BJ (cell line): ENCODE results near the gene NGEF. TPM values are rescaled to one million over a fixed set of nuclear protein-coding genes. Genes with fewer than 3 reads are reported as not detected.

Experiments used
- CTCF ChIA-PET: fragments of 350-600 bp; formaldehyde crosslinking; extraction: SDS; loops from one replicate; lab custom pipeline; 2021; ENCODE audit warnings: antibody characterized with exemption, inconsistent platforms; lab: Yijun Ruan, JAX
- POLR2A ChIA-PET: fragments of 300-600 bp; sonication (Branson Sonifier 250); formaldehyde crosslinking; extraction: SDS; loops from one replicate; lab custom pipeline; 2021; ENCODE audit warnings: antibody characterized with exemption; lab: Charles Lee
- DNase-seq: peaks from one replicate; pipeline ENCODE4 v3.0.0-alpha.2; 2011; ENCODE audit warnings: low read depth
- H3K27me3 ChIP-seq: 2 replicates; pipeline ENCODE4 v1.6.0; 2011; ENCODE audit warnings: low read length; ENCODE audit not compliant: control insufficient read depth, insufficient read depth
- H3K36me3 ChIP-seq: 2 replicates; pipeline ENCODE4 v1.5.1; 2011; ENCODE audit warnings: low read length; ENCODE audit not compliant: control insufficient read depth, insufficient read depth
- H3K4me3 ChIP-seq: 2 replicates; pipeline ENCODE4 v1.5.1; 2011; ENCODE audit warnings: low read depth, mild to moderate bottlenecking, control low read depth, low read length
- CTCF ChIP-seq: IDR thresholded peaks from 2 replicates; pipeline ENCODE4 v1.5.1; 2011; ENCODE audit warnings: low read depth, mild to moderate bottlenecking, control low read depth, inconsistent platforms, low read length, moderate library complexity; ENCODE audit not compliant: insufficient read depth
- polyA plus RNA-seq: library from polyadenylated mRNA; depleted of rRNA; stranded (reverse); fragments of >200 nt; gene quantifications from 2 replicates; pipeline ENCODE4 v1.2.3, GENCODE V29; 2011

Gene NGEF
- polyA plus RNA-seq, 1 experiment, result 0.23 TPM

DNA sequence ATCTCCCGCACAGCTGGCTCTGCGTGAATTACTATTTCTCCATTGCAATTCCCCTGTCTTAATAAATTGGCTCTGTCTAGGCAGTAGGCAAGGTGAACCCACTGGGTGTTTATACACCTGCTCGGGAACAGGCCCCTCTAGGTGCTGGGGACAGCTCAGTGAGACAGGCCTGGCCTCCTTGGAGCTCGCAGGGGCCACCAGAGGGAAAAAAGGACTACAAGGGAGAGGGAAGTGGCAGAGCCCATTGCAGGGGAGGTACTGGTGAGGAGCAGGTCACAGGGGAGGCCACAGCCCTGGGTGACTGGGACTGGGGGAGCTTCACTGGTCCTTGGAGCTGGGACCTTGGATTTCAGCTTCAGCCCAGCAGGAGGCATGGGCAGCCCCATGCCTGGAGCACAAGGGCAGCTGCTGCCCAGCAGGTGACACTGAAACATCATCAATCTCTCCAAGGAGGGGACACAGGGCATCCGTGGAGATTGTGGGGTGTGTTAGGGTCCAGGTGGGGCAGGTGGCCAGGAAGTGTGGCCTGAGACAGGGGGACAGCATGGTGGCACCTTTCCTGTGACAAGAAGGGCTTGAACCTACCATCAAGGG is 31.2 kb downstream of the NGEF start:
- H3K4me3 ChIP-seq, result no peak overlapping the region
- no peak for TF ChIP-seq CTCF
- CTCF ChIA-PET, result interaction anchor here (1.1 to 1.4 kb wide), 3 partner anchors 8 to 73 kb away, joined by 3 to 4 read pairs (median 3); no protein-coding TSS in a partner anchor
- no peaks in the 10 kb centered on the region for H3K36me3 ChIP-seq
- POLR2A ChIA-PET, result no interaction called here
- DNase-seq, result no peak
- H3K27me3 ChIP-seq, result peaks cover 1% of the 10 kb centered on the region; the same call in 1 of the 2 replicates

- peaks cover 2% of the 10 kb centered on the region; the same call in 1 of the 2 replicates for H3K27me3 ChIP-seq
- no peak for TF ChIP-seq CTCF
- H3K36me3 ChIP-seq, result no peaks in the 10 kb centered on the region
- no peak for DNase-seq
- H3K4me3 ChIP-seq, result no peak overlapping the region
- ChIA-PET CTCF (interaction anchor here (1.1 to 1.4 kb wide), 3 partner anchors 9 to 73 kb away, joined by 3 to 4 read pairs (median 3); no protein-coding TSS in a partner anchor), POLR2A (no interaction called here)
Measured at GRCh38 chr2:232981356-232981755, 31.7 kb downstream of the NGEF start.

DNA sequence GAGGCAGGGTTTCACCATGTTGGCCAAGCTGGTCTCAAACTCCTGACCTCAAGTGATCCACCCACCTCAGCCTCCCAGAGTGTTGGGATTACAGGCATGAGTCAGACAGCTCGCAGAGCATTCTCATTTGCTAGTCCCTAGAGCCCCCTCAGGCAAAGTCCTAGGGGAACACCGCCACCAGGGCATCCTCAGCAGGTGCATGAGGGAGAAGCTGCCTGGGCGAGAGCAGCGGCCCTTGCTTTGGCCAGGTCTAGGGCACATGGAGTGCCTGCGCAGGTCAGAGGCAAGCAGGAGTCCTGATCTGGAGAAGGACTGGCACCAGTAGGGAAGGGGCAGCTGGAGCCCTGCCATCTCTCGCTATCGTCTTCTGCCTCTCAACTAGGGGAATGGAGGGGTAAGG is 32.4 kb downstream of the NGEF start:
- POLR2A ChIA-PET, result no interaction called here
- no peaks in the 10 kb centered on the region for H3K36me3 ChIP-seq
- no peak for DNase-seq
- H3K27me3 ChIP-seq, result peaks cover 3% of the 10 kb centered on the region; the same call in 1 of the 2 replicates
- CTCF ChIA-PET, result interaction anchor here (1.1 to 1.4 kb wide), 4 partner anchors 9 to 73 kb away, joined by 3 to 6 read pairs (median 4); no protein-coding TSS in a partner anchor
- no peak overlapping the region for H3K4me3 ChIP-seq
- TF ChIP-seq CTCF, result no peak

GRCh38 chr2:232979871-232980461 is 33.1 kb downstream of the NGEF start:
- TF ChIP-seq CTCF, result 0 out of 2 replicates have a peak, but pooled peaks have one; percentile 18
- CTCF ChIA-PET, result interaction anchor here (0.7 to 1.4 kb wide), 5 partner anchors 20 to 74 kb away, joined by 3 to 6 read pairs (median 4); no protein-coding TSS in a partner anchor
- no peaks in the 10 kb centered on the region for H3K36me3 ChIP-seq
- H3K4me3 ChIP-seq, result no peak overlapping the region
- POLR2A ChIA-PET, result no interaction called here
- peaks cover 3% of the 10 kb centered on the region; the same call in 1 of the 2 replicates for H3K27me3 ChIP-seq
- peak; percentile 9 for DNase-seq

GRCh38 chr2:232977438-232977971 is 35.6 kb downstream of the NGEF start:
- CTCF ChIA-PET, result interaction anchor here (1.3 kb wide), 1 partner anchor 10 kb away, joined by 3 read pairs; no protein-coding TSS in a partner anchor
- Histone ChIP-seq H3K27me3 (peaks cover 6% of the 10 kb centered on the region), H3K4me3 (no peak overlapping the region), H3K36me3 (no peaks in the 10 kb centered on the region)
- TF ChIP-seq CTCF, result no peak
- DNase-seq, result no peak
- POLR2A ChIA-PET, result no interaction called here
